GM19351 (cell line): Measurements from ENCODE around the gene SSX7.
"Not testable (repeated sequence)": the region's sequence is repeated elsewhere in the genome, so short reads cannot be mapped to it uniquely, and the experiment has no call there.

Experiments used
- ATAC-seq: cut with Tn5 transposase; IDR thresholded peaks from one replicate; pipeline ENCODE4 v1.9.1; 2021; ENCODE audit warnings: mild to moderate bottlenecking, moderate library complexity; ENCODE audit not compliant: unreplicated experiment

SSX7 gene, protein sequence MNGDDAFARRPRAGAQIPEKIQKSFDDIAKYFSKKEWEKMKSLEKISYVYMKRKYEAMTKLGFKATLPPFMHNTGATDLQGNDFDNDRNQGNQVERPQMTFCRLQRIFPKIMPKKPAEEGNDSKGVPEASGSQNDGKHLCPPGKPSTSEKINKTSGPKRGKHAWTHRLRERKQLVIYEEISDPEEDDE

GRCh38 chrX:52654800-52655199 is at the start of gene SSX7:
Gene SSX7 (minus strand): TSS chrX:52654900. CDS start chrX:52653472, 1,428 bp downstream.
- ATAC-seq, result not testable (repeated sequence)

DNA sequence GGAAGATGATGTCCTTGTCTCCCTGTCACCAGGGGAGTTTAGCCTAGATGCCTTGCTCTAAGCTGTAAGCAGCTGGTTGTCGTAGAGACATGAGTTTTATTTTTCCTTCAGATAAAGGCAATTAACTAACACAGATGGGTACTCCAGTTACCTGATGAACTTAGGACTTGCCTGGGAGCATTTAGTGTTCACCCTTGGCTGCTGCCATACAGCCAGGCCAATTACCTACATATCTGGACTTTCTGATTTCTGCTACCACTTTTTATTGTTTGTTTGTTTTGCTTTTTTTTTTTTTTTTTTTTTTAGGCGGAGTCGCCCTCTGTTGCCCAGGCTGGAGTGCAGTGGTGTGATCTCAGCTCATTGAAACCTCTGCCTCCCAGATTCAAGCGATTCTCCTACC is 37.3 kb upstream of the SSX7 start:
- ATAC-seq, result not testable (repeated sequence)

- not testable (repeated sequence) for ATAC-seq
These were observed 7.5 kb upstream of the SSX7 start for GRCh38 chrX:52662218-52662617.

DNA sequence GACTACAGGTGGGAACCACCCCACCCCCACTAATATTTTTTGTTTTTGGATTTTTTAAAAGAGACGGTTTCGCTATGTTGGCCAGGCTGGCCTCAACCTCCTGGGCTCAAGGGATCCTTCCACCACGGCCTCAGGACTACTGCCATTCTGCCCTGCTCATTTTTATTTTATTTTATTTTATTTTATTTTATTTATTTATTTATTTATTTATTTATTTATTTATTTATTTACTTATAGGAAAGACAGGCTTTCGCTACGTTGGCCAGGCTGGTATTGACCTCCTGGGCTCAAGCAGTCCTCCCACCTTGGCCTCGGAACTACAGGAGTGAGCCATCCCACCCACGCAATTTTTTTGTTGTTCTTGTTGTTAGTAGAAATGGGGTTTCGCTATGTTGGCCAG is 775 bp upstream of the SSX7 start:
- ATAC-seq, result not testable (repeated sequence)

- ATAC-seq, result not testable (repeated sequence)
These were observed 4.0 kb downstream of the SSX7 start for GRCh38 chrX:52650676-52651075.

GRCh38 chrX:52648956-52649355 is 5.7 kb downstream of the SSX7 start:
- not testable (repeated sequence) for ATAC-seq

- ATAC-seq, result not testable (repeated sequence)
These were observed 26.2 kb downstream of the SSX7 start for GRCh38 chrX:52628483-52628882.

DNA sequence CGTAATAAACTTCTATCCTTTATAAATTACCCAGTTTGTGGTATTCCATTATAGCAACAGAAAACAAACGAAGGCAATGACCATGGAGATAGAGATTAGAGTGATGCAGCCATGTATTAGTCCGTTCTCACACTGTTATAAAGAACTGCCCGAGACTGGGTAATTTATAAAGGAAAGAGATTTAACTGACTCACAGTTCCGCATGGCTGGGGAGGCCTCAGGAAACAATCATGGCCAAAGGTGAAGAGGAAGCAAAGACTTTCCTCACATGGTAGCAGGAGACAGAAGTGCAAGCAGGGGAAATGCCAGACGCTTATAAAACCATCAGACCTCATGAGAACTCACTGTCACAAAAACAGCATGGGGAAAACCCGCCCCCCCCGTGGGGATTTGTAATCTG is 34.0 kb downstream of the SSX7 start:
- ATAC-seq, result not testable (repeated sequence)

DNA sequence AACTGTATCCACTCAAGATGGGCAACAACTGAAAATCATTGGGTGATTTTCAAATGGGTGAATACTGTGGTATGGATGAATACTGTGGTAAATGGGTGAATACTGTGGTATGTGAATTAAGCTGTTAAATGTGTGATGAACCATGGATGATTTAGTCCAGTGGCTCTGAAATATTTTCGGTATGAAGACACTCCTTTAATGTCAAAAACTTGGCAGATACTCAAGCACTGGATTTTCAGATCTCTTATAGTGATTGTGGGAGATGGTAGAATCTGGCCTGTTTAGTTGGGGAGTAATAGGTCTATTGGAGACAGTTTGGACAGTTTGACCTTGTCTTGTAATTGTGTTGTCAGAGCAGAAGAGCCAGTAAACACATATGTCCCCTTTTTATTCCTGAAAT is 45.7 kb downstream of the SSX7 start:
- no peak for ATAC-seq

DNA sequence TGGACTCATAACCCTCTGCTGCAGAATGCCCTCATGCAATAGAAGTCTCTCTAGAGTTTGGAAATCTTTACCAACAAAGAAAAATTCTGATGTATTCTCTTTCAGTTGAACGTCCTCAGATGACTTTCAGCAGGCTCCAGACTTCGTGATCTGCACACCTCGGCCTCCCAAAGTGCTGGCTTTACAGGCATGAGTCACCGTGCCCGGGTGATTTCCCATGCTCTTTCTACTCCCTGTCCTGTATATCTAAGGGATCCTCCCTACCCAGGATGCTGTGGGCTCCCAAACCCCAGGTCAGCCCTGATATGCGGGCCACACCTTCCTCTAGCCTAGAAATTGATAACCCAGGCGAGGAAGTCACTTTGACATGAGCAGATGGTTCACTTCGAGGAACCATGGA is 51.5 kb downstream of the SSX7 start:
- not testable (repeated sequence) for ATAC-seq

GRCh38 chrX:52598886-52599285 is 55.8 kb downstream of the SSX7 start:
- ATAC-seq, result no peak

DNA sequence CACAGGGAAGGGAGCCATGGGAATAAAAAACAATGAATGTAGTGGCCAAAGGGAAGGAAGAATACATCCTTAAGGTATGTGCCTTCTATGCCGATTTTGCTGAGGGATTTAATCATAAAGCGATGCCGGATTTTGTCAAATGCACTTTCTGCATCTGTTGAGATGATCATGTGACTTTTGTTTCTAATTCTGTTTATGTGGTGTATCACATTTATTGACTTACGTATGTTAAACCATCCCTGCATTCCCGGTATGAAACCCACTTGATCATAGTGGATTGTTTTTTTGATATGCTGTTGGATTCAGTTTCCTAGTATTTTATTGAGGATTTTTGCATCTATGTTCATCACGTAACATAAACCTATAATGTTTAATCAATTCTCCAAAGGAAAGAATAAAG is 60.0 kb downstream of the SSX7 start:
- ATAC-seq, result no peak
